Liver (tissue), 9 donors: Measurements from ENCODE around the gene CFP. TPM values are rescaled to one million over a fixed set of nuclear protein-coding genes. Genes with fewer than 3 reads are reported as not detected.
A peak's percentile ranks its signal among the peaks of the same experiment; 100 is the strongest.

Experiments used
- DNase-seq: peaks from one replicate; pipeline ENCODE4 v3.0.0-alpha.2; 2017; ENCODE audit warnings: low spot score
- H3K27ac ChIP-seq, 2 donors: one replicate each; pipeline ENCODE4 v1.7.0; 2013; ENCODE audit warnings: inconsistent platforms in 2 of 2, low read length in 2 of 2, control low read depth in 1 of 2, low read depth in 1 of 2, mild to moderate bottlenecking in 1 of 2
- H3K27me3 ChIP-seq, 4 donors: one replicate each; pipeline versions ENCODE4 v1.6.1 to v1.7.0; 2013; ENCODE audit warnings: low read length in 3 of 4, inconsistent platforms in 1 of 4, mild to moderate bottlenecking in 1 of 4, moderate library complexity in 1 of 4; ENCODE audit not compliant: control insufficient read depth in 4 of 4, insufficient read depth in 4 of 4
- H3K36me3 ChIP-seq, 4 donors: one replicate each; pipeline versions ENCODE4 v1.6.1 to v1.7.0; 2013; ENCODE audit warnings: low read length in 3 of 4, mild to moderate bottlenecking in 3 of 4, low read depth in 1 of 4, moderate library complexity in 1 of 4; ENCODE audit not compliant: control insufficient read depth in 4 of 4, insufficient read depth in 3 of 4
- H3K4me1 ChIP-seq, 4 donors: one replicate each; pipeline versions ENCODE4 v1.6.1 to v1.7.0; 2013; ENCODE audit warnings: low read length in 3 of 4, mild to moderate bottlenecking in 3 of 4, moderate library complexity in 1 of 4; ENCODE audit not compliant: control insufficient read depth in 4 of 4, insufficient read depth in 4 of 4
- H3K4me3 ChIP-seq, 3 donors: one replicate each; pipeline versions ENCODE4 v1.6.1 to v1.7.0; 2013; ENCODE audit warnings: low read length in 3 of 3, control low read depth in 1 of 3, low read depth in 1 of 3, mild to moderate bottlenecking in 1 of 3
- H3K9ac ChIP-seq, 2 donors: one replicate each; pipeline ENCODE4 v1.7.0; 2013; ENCODE audit warnings: low read length in 2 of 2, mild to moderate bottlenecking in 2 of 2, moderate library complexity in 2 of 2, control low read depth in 1 of 2, low read depth in 1 of 2
- H3K9me3 ChIP-seq, 4 donors: one replicate each; pipeline versions ENCODE4 v1.6.1 to v1.7.0; 2013; ENCODE audit warnings: low read length in 3 of 4; ENCODE audit not compliant: control insufficient read depth in 4 of 4
- EGR1 ChIP-seq, 2 donors: IDR thresholded peaks; 2 replicates each; pipeline ENCODE4 v1.6.1; 2016 to 2018; ENCODE audit warnings: antibody characterized with exemption in 2 of 2, low read depth in 2 of 2
- FOXA1 ChIP-seq: IDR thresholded peaks from 2 replicates; pipeline ENCODE4 v1.6.1; 2016; ENCODE audit warnings: antibody characterized with exemption
- FOXA2 ChIP-seq: IDR thresholded peaks from 2 replicates; pipeline ENCODE4 v1.6.1; 2016; ENCODE audit warnings: antibody characterized with exemption
- HNF4A ChIP-seq, 2 donors: conservative IDR thresholded peaks; 2 replicates each; pipeline ENCODE4 v1.6.1; 2016; ENCODE audit warnings: antibody characterized with exemption in 2 of 2, mild to moderate bottlenecking in 2 of 2
- HNF4G ChIP-seq: IDR thresholded peaks from 2 replicates; pipeline ENCODE4 v1.6.1; 2016; ENCODE audit warnings: antibody characterized with exemption
- JUND ChIP-seq, 2 donors: IDR thresholded peaks; 2 replicates each; pipeline ENCODE4 v1.6.1; 2016; ENCODE audit warnings: antibody characterized with exemption in 2 of 2
- RXRA ChIP-seq, 2 donors: IDR thresholded peaks; 2 replicates each; pipeline ENCODE4 v1.6.1; 2017 to 2018; ENCODE audit warnings: antibody characterized with exemption in 2 of 2, mild to moderate bottlenecking in 1 of 2
- TAF1 ChIP-seq: conservative IDR thresholded peaks from 2 replicates; pipeline ENCODE4 v1.6.1; 2016; ENCODE audit warnings: antibody characterized with exemption, mild to moderate bottlenecking
- WGBS: extraction: QIAGEN DNeasy Blood & Tissue Kit; methylation state at CpG from one replicate; pipeline ENCODE4 v1.1.7; 2013; 5-methylcytosine and 5-hydroxymethylcytosine counted together
- polyA plus RNA-seq, 2 donors: library from polyadenylated mRNA; stranded (reverse) in 1 of 2; unstranded in 1 of 2; fragments of 200-250 nt in 1 of 2; fragments of >200 nt in 1 of 2; fragmentation: Nextera tagmentation in 1 of 2; extraction: Ambion mirVana in 1 of 2; gene quantifications; one replicate each; pipeline versions ENCODE4 v1.2.1 to v1.2.3, GENCODE V29; 2013 to 2015
- total RNA-seq, 2 donors: library from RNA; depleted of rRNA; stranded (reverse); fragments of >200 nt; gene quantifications; one replicate each; pipeline ENCODE4 v1.2.3, GENCODE V29; 2014
- TF ChIP-seq, protein P1 (sequence below): IDR thresholded peaks from 2 replicates; pipeline ENCODE4 v1.6.1; 2016; ENCODE audit warnings: antibody characterized with exemption
- TF ChIP-seq, protein P2 (sequence below): fragments of 150-350 bp; IDR thresholded peaks from 2 replicates; pipeline ENCODE4 v1.5.1; 2017; ENCODE audit warnings: improper control_type of control experiment, low read depth, low read length; ENCODE audit not compliant: missing input control
- TF ChIP-seq, protein P3 (sequence below): IDR thresholded peaks from 2 replicates; pipeline ENCODE4 v1.6.1; 2016; ENCODE audit warnings: antibody characterized with exemption
- TF ChIP-seq, protein P4 (sequence below): IDR thresholded peaks from 2 replicates; pipeline ENCODE4 v1.6.1; 2016; ENCODE audit warnings: antibody characterized with exemption, mild to moderate bottlenecking
- donor health status: healthy.
- donor health status: healthy.
- donor health status: healthy.
- donor health status: healthy.
- donor health status: healthy.

Gene CFP
- total and polyA plus RNA-seq, 4 donors, result 10.0 to 26.0 (median 16.6) TPM

DNA sequence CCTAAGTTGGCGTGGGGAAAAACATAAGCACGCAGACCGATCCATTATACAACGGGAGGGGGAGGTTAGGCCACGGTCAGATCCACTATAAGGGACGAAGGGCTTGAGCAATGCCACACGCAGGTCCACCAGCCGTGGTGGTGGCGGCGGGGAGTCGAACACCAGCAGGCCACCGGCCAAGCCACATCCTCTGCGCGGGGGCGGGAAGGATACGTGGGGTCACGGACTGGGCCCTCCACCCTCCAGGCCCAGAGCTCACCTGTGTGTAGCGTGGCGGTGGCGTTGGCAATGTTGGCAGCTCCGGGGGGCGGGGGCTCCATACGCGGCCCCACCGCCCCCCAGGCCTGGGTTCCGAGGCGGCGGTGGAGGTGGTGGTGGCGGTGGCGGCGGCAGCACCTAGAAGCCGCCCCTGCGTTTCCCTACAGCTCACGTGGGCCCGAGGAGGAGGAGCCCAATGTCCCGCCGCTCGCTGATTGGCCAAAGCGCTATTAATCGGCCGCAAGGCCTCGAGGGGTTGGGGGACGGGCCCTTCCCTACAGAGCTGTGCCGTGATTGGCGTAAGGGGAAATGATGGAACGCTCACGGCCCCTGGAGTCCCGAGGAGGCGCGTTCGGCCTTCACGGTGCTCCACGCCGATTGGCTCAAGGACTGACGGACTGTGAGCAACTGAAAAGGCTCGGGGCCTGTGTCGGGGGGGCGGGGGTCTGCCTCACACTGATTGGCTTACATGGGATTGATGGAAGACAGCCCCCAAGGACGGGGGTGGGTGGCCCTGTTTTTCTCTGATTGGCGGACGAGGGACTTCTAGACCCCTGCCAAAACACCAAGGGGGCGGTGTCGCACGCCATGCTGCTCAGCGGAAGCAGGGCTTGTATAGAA is 20.7 kb upstream of the CFP start, which contains the start of gene ELK1 (continued):
- TF ChIP-seq, protein P1, sequence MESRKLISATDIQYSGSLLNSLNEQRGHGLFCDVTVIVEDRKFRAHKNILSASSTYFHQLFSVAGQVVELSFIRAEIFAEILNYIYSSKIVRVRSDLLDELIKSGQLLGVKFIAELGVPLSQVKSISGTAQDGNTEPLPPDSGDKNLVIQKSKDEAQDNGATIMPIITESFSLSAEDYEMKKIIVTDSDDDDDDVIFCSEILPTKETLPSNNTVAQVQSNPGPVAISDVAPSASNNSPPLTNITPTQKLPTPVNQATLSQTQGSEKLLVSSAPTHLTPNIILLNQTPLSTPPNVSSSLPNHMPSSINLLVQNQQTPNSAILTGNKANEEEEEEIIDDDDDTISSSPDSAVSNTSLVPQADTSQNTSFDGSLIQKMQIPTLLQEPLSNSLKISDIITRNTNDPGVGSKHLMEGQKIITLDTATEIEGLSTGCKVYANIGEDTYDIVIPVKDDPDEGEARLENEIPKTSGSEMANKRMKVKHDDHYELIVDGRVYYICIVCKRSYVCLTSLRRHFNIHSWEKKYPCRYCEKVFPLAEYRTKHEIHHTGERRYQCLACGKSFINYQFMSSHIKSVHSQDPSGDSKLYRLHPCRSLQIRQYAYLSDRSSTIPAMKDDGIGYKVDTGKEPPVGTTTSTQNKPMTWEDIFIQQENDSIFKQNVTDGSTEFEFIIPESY, result no peak
- TF ChIP-seq, protein P2, sequence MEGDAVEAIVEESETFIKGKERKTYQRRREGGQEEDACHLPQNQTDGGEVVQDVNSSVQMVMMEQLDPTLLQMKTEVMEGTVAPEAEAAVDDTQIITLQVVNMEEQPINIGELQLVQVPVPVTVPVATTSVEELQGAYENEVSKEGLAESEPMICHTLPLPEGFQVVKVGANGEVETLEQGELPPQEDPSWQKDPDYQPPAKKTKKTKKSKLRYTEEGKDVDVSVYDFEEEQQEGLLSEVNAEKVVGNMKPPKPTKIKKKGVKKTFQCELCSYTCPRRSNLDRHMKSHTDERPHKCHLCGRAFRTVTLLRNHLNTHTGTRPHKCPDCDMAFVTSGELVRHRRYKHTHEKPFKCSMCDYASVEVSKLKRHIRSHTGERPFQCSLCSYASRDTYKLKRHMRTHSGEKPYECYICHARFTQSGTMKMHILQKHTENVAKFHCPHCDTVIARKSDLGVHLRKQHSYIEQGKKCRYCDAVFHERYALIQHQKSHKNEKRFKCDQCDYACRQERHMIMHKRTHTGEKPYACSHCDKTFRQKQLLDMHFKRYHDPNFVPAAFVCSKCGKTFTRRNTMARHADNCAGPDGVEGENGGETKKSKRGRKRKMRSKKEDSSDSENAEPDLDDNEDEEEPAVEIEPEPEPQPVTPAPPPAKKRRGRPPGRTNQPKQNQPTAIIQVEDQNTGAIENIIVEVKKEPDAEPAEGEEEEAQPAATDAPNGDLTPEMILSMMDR, result no peak
- peak; percentile 27 for TF ChIP-seq FOXA1
- TF ChIP-seq HNF4A (conservative IDR thresholded peaks at IDR 0.05), result peak; percentile 15 to 29
- peak; percentile 8 to 22 for TF ChIP-seq RXRA (IDR thresholded peaks at IDR 0.05)
- no peak for TF ChIP-seq TAF1
- no peak for TF ChIP-seq HNF4G
- TF ChIP-seq, protein P3, sequence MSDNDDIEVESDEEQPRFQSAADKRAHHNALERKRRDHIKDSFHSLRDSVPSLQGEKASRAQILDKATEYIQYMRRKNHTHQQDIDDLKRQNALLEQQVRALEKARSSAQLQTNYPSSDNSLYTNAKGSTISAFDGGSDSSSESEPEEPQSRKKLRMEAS, result peak; percentile 73

DNA sequence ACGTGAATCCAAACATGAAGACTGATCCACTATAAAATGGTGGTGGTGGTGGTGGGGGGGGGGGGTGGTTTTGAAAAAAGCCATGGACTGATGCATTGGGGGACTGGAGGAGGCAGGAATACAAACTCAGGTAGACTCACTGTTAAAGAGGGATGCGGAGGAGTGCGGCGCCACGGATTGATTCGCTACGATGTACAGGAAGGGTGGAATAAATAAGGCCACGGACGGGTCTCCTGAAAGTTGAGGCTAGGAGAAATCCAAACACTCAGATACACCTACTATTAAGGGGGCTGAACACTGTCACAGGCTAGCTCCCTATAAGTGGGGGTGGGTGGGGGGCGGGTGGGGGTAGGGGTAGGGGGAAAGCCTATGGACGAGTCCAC is 20.0 kb upstream of the CFP start:
- no peak for DNase-seq
- H3K9ac ChIP-seq, result peak overlapping the region in 1 of 2 donors; percentile 58
- no peaks in the 10 kb centered on the region for H3K9me3 ChIP-seq
- H3K27me3 ChIP-seq, result no peaks in the 10 kb centered on the region
- TF ChIP-seq TAF1, result no peak
- no peak for TF ChIP-seq HNF4G
- TF ChIP-seq JUND (IDR thresholded peaks at IDR 0.05), result no peak
- TF ChIP-seq, protein P4, sequence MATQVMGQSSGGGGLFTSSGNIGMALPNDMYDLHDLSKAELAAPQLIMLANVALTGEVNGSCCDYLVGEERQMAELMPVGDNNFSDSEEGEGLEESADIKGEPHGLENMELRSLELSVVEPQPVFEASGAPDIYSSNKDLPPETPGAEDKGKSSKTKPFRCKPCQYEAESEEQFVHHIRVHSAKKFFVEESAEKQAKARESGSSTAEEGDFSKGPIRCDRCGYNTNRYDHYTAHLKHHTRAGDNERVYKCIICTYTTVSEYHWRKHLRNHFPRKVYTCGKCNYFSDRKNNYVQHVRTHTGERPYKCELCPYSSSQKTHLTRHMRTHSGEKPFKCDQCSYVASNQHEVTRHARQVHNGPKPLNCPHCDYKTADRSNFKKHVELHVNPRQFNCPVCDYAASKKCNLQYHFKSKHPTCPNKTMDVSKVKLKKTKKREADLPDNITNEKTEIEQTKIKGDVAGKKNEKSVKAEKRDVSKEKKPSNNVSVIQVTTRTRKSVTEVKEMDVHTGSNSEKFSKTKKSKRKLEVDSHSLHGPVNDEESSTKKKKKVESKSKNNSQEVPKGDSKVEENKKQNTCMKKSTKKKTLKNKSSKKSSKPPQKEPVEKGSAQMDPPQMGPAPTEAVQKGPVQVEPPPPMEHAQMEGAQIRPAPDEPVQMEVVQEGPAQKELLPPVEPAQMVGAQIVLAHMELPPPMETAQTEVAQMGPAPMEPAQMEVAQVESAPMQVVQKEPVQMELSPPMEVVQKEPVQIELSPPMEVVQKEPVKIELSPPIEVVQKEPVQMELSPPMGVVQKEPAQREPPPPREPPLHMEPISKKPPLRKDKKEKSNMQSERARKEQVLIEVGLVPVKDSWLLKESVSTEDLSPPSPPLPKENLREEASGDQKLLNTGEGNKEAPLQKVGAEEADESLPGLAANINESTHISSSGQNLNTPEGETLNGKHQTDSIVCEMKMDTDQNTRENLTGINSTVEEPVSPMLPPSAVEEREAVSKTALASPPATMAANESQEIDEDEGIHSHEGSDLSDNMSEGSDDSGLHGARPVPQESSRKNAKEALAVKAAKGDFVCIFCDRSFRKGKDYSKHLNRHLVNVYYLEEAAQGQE, result no peak
- TF ChIP-seq FOXA2, result no peak
- TF ChIP-seq EGR1 (IDR thresholded peaks at IDR 0.05; ENCODE audit: low read depth in 2 of 2), result no peak
- TF ChIP-seq RXRA (IDR thresholded peaks at IDR 0.05), result no peak
- no peak for TF ChIP-seq HNF4A (conservative IDR thresholded peaks at IDR 0.05)
- TF ChIP-seq, protein P1, result no peak
- peak overlapping the region; percentile 94 to 98 for H3K27ac ChIP-seq
- peak overlapping the region; percentile 61 to 75 (median 73) for H3K4me3 ChIP-seq
- H3K4me1 ChIP-seq, result peaks cover 7 to 37% (median 13%) of the 10 kb centered on the region in 4 donors
- H3K36me3 ChIP-seq, result peaks cover 0 to 7% (median 2%) of the 10 kb centered on the region in 4 donors
- under 1% methylated on average over 11 of the region's 11 CpGs for WGBS
